Effector memory CD8-positive, alpha-beta T cell (primary cell): ENCODE measurements around the gene B3GAT1.

Experiments used
- ATAC-seq: fragments of 150-1000 bp; cut with Tn5 transposase; replicated peaks from 2 replicates; pipeline ENCODE4 v1.10.0; 2021; ENCODE audit warnings: mild to moderate bottlenecking, moderate library complexity
- DNase-seq, 3 experiments: peaks; one replicate each; pipeline ENCODE4 v3.0.0; 2021
- H3K27ac Mint-ChIP-seq, 2 donors: one replicate each; pipeline ENCODE4 v1.8.0; 2022; ENCODE audit warnings: mild to moderate bottlenecking in 2 of 2, mixed read lengths in 2 of 2, moderate library complexity in 2 of 2
- H3K27me3 Mint-ChIP-seq, 2 donors: one replicate each; pipeline ENCODE4 v1.8.0; 2022; ENCODE audit warnings: mixed read lengths in 2 of 2
- H3K36me3 Mint-ChIP-seq: one replicate; pipeline ENCODE4 v1.8.0; 2022; ENCODE audit warnings: mild to moderate bottlenecking, moderate library complexity, mixed read lengths; ENCODE audit not compliant: insufficient read depth
- H3K4me1 Mint-ChIP-seq, 2 donors: one replicate each; pipeline ENCODE4 v1.8.0; 2022; ENCODE audit warnings: low read depth in 2 of 2, mixed read lengths in 2 of 2
- H3K4me3 Mint-ChIP-seq, 2 donors: one replicate each; pipeline ENCODE4 v1.8.0; 2022; ENCODE audit warnings: mild to moderate bottlenecking in 2 of 2, mixed read lengths in 2 of 2, moderate library complexity in 2 of 2
- H3K9me3 Mint-ChIP-seq, 2 donors: one replicate each; pipeline ENCODE4 v1.8.0; 2022; ENCODE audit warnings: mixed read lengths in 2 of 2

The B3GAT1 gene

GRCh38 chr11:134399996-134400395 lies 12.0 kb downstream of the B3GAT1 start:
- H3K4me1 Mint-ChIP-seq = peaks cover 19 to 23% of the 10 kb centered on the region in 2 donors
- peak overlapping the region in 1 of 2 donors; percentile 60 for H3K27ac Mint-ChIP-seq
- ATAC-seq = no peak
- H3K9me3 Mint-ChIP-seq = no peaks in the 10 kb centered on the region
- no peak for DNase-seq
- no peak overlapping the region for H3K4me3 Mint-ChIP-seq
- H3K27me3 Mint-ChIP-seq = peaks cover 0 to 64% of the 10 kb centered on the region in 2 donors
- peaks cover 8% of the 10 kb centered on the region for H3K36me3 Mint-ChIP-seq

- Mint-ChIP-seq H3K27ac (no peak overlapping the region), H3K9me3 (no peaks in the 10 kb centered on the region), H3K27me3 (peaks cover 0 to 59% of the 10 kb centered on the region in 2 donors), H3K4me1 (peaks cover 19 to 26% of the 10 kb centered on the region in 2 donors), H3K36me3 (peaks cover 8% of the 10 kb centered on the region), H3K4me3 (no peak overlapping the region)
- ATAC-seq = no peak
- DNase-seq = no peak
Observed at GRCh38 chr11:134399293-134399654, 12.8 kb downstream of the B3GAT1 start.

- Mint-ChIP-seq H3K9me3 (no peaks in the 10 kb centered on the region), H3K4me1 (peaks cover 19 to 29% of the 10 kb centered on the region in 2 donors), H3K36me3 (peaks cover 8% of the 10 kb centered on the region), H3K27ac (no peak overlapping the region), H3K27me3 (peaks cover 0 to 62% of the 10 kb centered on the region in 2 donors), H3K4me3 (no peak overlapping the region)
- DNase-seq = no peak
- no peak for ATAC-seq
Observed at GRCh38 chr11:134398644-134399292, 13.3 kb downstream of the B3GAT1 start.

GRCh38 chr11:134398079-134398444 lies 14.0 kb downstream of the B3GAT1 start:
- H3K36me3 Mint-ChIP-seq = peaks cover 8% of the 10 kb centered on the region
- ATAC-seq (no peak), DNase-seq (no peak)
- H3K4me3 Mint-ChIP-seq = no peak overlapping the region
- no peak overlapping the region for H3K27ac Mint-ChIP-seq
- peaks cover 0 to 69% of the 10 kb centered on the region in 2 donors for H3K27me3 Mint-ChIP-seq
- peaks cover 19 to 29% of the 10 kb centered on the region in 2 donors for H3K4me1 Mint-ChIP-seq
- H3K9me3 Mint-ChIP-seq = no peaks in the 10 kb centered on the region

- no peaks in the 10 kb centered on the region for H3K9me3 Mint-ChIP-seq
- DNase-seq = no peak
- ATAC-seq = no peak
- no peak overlapping the region for H3K27ac Mint-ChIP-seq
- peaks cover 0 to 72% of the 10 kb centered on the region in 2 donors for H3K27me3 Mint-ChIP-seq
- no peak overlapping the region for H3K4me3 Mint-ChIP-seq
- H3K4me1 Mint-ChIP-seq = peaks cover 16 to 27% of the 10 kb centered on the region in 2 donors
- H3K36me3 Mint-ChIP-seq = peaks cover 11% of the 10 kb centered on the region
Observed at GRCh38 chr11:134397304-134398078, 14.6 kb downstream of the B3GAT1 start.

- Mint-ChIP-seq H3K4me3 (no peak overlapping the region), H3K36me3 (peaks cover 10% of the 10 kb centered on the region), H3K4me1 (peaks cover 8 to 22% of the 10 kb centered on the region in 2 donors), H3K27me3 (peaks cover 0 to 72% of the 10 kb centered on the region in 2 donors), H3K9me3 (no peaks in the 10 kb centered on the region), H3K27ac (no peak overlapping the region)
- no peak for ATAC-seq
- DNase-seq = no peak
Observed at GRCh38 chr11:134395002-134395401, 17.0 kb downstream of the B3GAT1 start.

- no peaks in the 10 kb centered on the region for H3K9me3 Mint-ChIP-seq
- no peak for ATAC-seq
Observed at GRCh38 chr11:134394311-134394710, 17.7 kb downstream of the B3GAT1 start.

GRCh38 chr11:134393638-134394037 lies 18.4 kb downstream of the B3GAT1 start:
- H3K4me1 Mint-ChIP-seq = peaks cover 10 to 21% of the 10 kb centered on the region in 2 donors
- H3K36me3 Mint-ChIP-seq = peaks cover 11% of the 10 kb centered on the region
- no peak overlapping the region for H3K4me3 Mint-ChIP-seq
- H3K27ac Mint-ChIP-seq = no peak overlapping the region
- no peaks in the 10 kb centered on the region for H3K9me3 Mint-ChIP-seq
- no peak for DNase-seq
- no peak for ATAC-seq
- peaks cover 0 to 74% of the 10 kb centered on the region in 2 donors for H3K27me3 Mint-ChIP-seq

More at GRCh38 chr11:134394311-134394710, 17.7 kb downstream of the B3GAT1 start:
- Mint-ChIP-seq H3K27ac (no peak overlapping the region), H3K27me3 (peaks cover 0 to 74% of the 10 kb centered on the region in 2 donors), H3K36me3 (peaks cover 8% of the 10 kb centered on the region), H3K4me1 (peaks cover 7 to 23% of the 10 kb centered on the region in 2 donors), H3K4me3 (no peak overlapping the region)
- DNase-seq = no peak

- ATAC-seq (no peak), DNase-seq (no peak)
- Mint-ChIP-seq H3K27ac (no peak overlapping the region), H3K36me3 (peaks cover 9% of the 10 kb centered on the region), H3K9me3 (no peaks in the 10 kb centered on the region), H3K4me1 (peaks cover 12 to 24% of the 10 kb centered on the region in 2 donors), H3K27me3 (peaks cover 0 to 69% of the 10 kb centered on the region in 2 donors), H3K4me3 (no peak overlapping the region)
Observed at GRCh38 chr11:134392953-134393615, 19.0 kb downstream of the B3GAT1 start.

GRCh38 chr11:134391656-134392055 lies 20.4 kb downstream of the B3GAT1 start:
- H3K27me3 Mint-ChIP-seq = peaks cover 0 to 64% of the 10 kb centered on the region in 2 donors
- ATAC-seq (no peak), DNase-seq (no peak)
- peaks cover 9% of the 10 kb centered on the region for H3K36me3 Mint-ChIP-seq
- H3K4me1 Mint-ChIP-seq = peaks cover 25 to 33% of the 10 kb centered on the region in 2 donors
- H3K27ac Mint-ChIP-seq = no peak overlapping the region
- no peak overlapping the region for H3K4me3 Mint-ChIP-seq
- no peaks in the 10 kb centered on the region for H3K9me3 Mint-ChIP-seq

GRCh38 chr11:134390706-134391569 lies 21.1 kb downstream of the B3GAT1 start:
- H3K9me3 Mint-ChIP-seq = no peaks in the 10 kb centered on the region
- no peak overlapping the region for H3K27ac Mint-ChIP-seq
- no peak overlapping the region for H3K4me3 Mint-ChIP-seq
- peaks cover 0 to 64% of the 10 kb centered on the region in 2 donors for H3K27me3 Mint-ChIP-seq
- DNase-seq (no peak), ATAC-seq (no peak)
- H3K4me1 Mint-ChIP-seq = peaks cover 32 to 40% of the 10 kb centered on the region in 2 donors
- peaks cover 9% of the 10 kb centered on the region for H3K36me3 Mint-ChIP-seq

- no peak for ATAC-seq
- no peak for DNase-seq
- H3K4me3 Mint-ChIP-seq = no peak overlapping the region
- H3K4me1 Mint-ChIP-seq = peaks cover 39 to 51% of the 10 kb centered on the region in 2 donors
- peaks cover 0 to 77% of the 10 kb centered on the region in 2 donors for H3K27me3 Mint-ChIP-seq
- H3K9me3 Mint-ChIP-seq = no peaks in the 10 kb centered on the region
- peaks cover 9% of the 10 kb centered on the region for H3K36me3 Mint-ChIP-seq
- H3K27ac Mint-ChIP-seq = no peak overlapping the region
Observed at GRCh38 chr11:134389464-134390180, 22.4 kb downstream of the B3GAT1 start.
